ENCODE data around the gene PRKACA.

The PRKACA gene

GRCh38 chr19:14162871-14163297 lies 45.3 kb upstream of the PRKACA start:
- POLR2A ChIA-PET: no interaction called here
- CTCF ChIA-PET: no interaction called here
- no peak for TF ChIP-seq FOXM1 (IDR thresholded peaks at IDR 0.05; ENCODE audit: borderline replicate concordance)
- TF ChIP-seq PKNOX1 (IDR thresholded peaks at IDR 0.05): no peak
- TF ChIP-seq CTBP1 (IDR thresholded peaks at IDR 0.05; ENCODE audit: borderline replicate concordance): no peak
- no peak for TF ChIP-seq SUZ12 (IDR thresholded peaks at IDR 0.05)
- no peak for TF ChIP-seq ELF4 (IDR thresholded peaks at IDR 0.05)
- TF ChIP-seq TARDBP (IDR thresholded peaks at IDR 0.05): no peak
- TF ChIP-seq SP1 (IDR thresholded peaks at IDR 0.05): no peak
- TF ChIP-seq FOXA1 (IDR thresholded peaks at IDR 0.05): no peak
- TF ChIP-seq NFRKB (IDR thresholded peaks at IDR 0.05): no peak
- no peak for TF ChIP-seq FOXK2 (IDR thresholded peaks at IDR 0.05)
- no peak for TF ChIP-seq BHLHE40 (IDR thresholded peaks at IDR 0.05; ENCODE audit: borderline replicate concordance)
- no peak for TF ChIP-seq L3MBTL2 (conservative IDR thresholded peaks at IDR 0.05)
- TF ChIP-seq LEF1 (IDR thresholded peaks at IDR 0.05; ENCODE audit: borderline replicate concordance): no peak
- no peak for TF ChIP-seq ARNT (IDR thresholded peaks at IDR 0.05)
- TF ChIP-seq ZNF384 (IDR thresholded peaks at IDR 0.05): no peak
- DNase-seq (ENCODE audit: extremely low spot score): no peak

- ChIA-PET CTCF (no interaction called here), POLR2A (interaction anchor here (0.8 to 1.2 kb wide), 2 partner anchors 18 to 25 kb away, joined by 3 read pairs; no protein-coding TSS in a partner anchor)
- DNase-seq (ENCODE audit: extremely low spot score): no peak
- TF ChIP-seq ELF4 (IDR thresholded peaks at IDR 0.05) (no peak), HDGF (IDR thresholded peaks at IDR 0.05; ENCODE audit: borderline replicate concordance) (no peak), SUZ12 (IDR thresholded peaks at IDR 0.05) (no peak), FOXK2 (IDR thresholded peaks at IDR 0.05) (no peak), FOXM1 (IDR thresholded peaks at IDR 0.05; ENCODE audit: borderline replicate concordance) (no peak), PKNOX1 (IDR thresholded peaks at IDR 0.05) (no peak), CTBP1 (IDR thresholded peaks at IDR 0.05; ENCODE audit: borderline replicate concordance) (no peak), FOXA1 (IDR thresholded peaks at IDR 0.05) (no peak), NFRKB (IDR thresholded peaks at IDR 0.05) (no peak), ZNF384 (IDR thresholded peaks at IDR 0.05) (no peak), LEF1 (IDR thresholded peaks at IDR 0.05; ENCODE audit: borderline replicate concordance) (no peak)
These were observed 43.7 kb upstream of the PRKACA start for GRCh38 chr19:14161305-14161704.

GRCh38 chr19:14160017-14160703 lies 42.6 kb upstream of the PRKACA start:
- CTCF ChIA-PET: no interaction called here
- DNase-seq (ENCODE audit: extremely low spot score): no peak
- POLR2A ChIA-PET: no interaction called here
- TF ChIP-seq ARNT (IDR thresholded peaks at IDR 0.05) (no peak), PKNOX1 (IDR thresholded peaks at IDR 0.05) (no peak)

GRCh38 chr19:14159059-14159458 lies 41.5 kb upstream of the PRKACA start:
- no peak for DNase-seq (ENCODE audit: extremely low spot score)
- POLR2A ChIA-PET: no interaction called here
- CTCF ChIA-PET: interaction anchor here (0.6 kb wide), 1 partner anchor 189 kb away, joined by 3 read pairs; no protein-coding TSS in a partner anchor
- no peak for TF ChIP-seq HDGF (IDR thresholded peaks at IDR 0.05; ENCODE audit: borderline replicate concordance)
- TF ChIP-seq PKNOX1 (IDR thresholded peaks at IDR 0.05): no peak
- TF ChIP-seq ARNT (IDR thresholded peaks at IDR 0.05): no peak
- TF ChIP-seq FOXM1 (IDR thresholded peaks at IDR 0.05; ENCODE audit: borderline replicate concordance): no peak
- TF ChIP-seq LEF1 (IDR thresholded peaks at IDR 0.05; ENCODE audit: borderline replicate concordance): no peak
- TF ChIP-seq TARDBP (IDR thresholded peaks at IDR 0.05): no peak
- TF ChIP-seq ZNF384 (IDR thresholded peaks at IDR 0.05): no peak
- TF ChIP-seq NFRKB (IDR thresholded peaks at IDR 0.05): no peak
- TF ChIP-seq BHLHE40 (IDR thresholded peaks at IDR 0.05; ENCODE audit: borderline replicate concordance): no peak
- TF ChIP-seq FOXA1 (IDR thresholded peaks at IDR 0.05): no peak
- TF ChIP-seq CTBP1 (IDR thresholded peaks at IDR 0.05; ENCODE audit: borderline replicate concordance): no peak
- no peak for TF ChIP-seq L3MBTL2 (conservative IDR thresholded peaks at IDR 0.05)
- TF ChIP-seq SUZ12 (IDR thresholded peaks at IDR 0.05): no peak
- no peak for TF ChIP-seq SP1 (IDR thresholded peaks at IDR 0.05)
- TF ChIP-seq FOXK2 (IDR thresholded peaks at IDR 0.05): no peak

GRCh38 chr19:14158276-14159023 lies 40.9 kb upstream of the PRKACA start:
- ChIA-PET CTCF (interaction anchor here (0.6 kb wide), 1 partner anchor 189 kb away, joined by 3 read pairs; no protein-coding TSS in a partner anchor), POLR2A (no interaction called here)
- DNase-seq (ENCODE audit: extremely low spot score): no peak
- TF ChIP-seq ELF4 (IDR thresholded peaks at IDR 0.05) (no peak), BHLHE40 (IDR thresholded peaks at IDR 0.05; ENCODE audit: borderline replicate concordance) (no peak), TARDBP (IDR thresholded peaks at IDR 0.05) (no peak), L3MBTL2 (conservative IDR thresholded peaks at IDR 0.05) (no peak), NFRKB (IDR thresholded peaks at IDR 0.05) (no peak), PKNOX1 (IDR thresholded peaks at IDR 0.05) (no peak), CTBP1 (IDR thresholded peaks at IDR 0.05; ENCODE audit: borderline replicate concordance) (no peak), ZNF384 (IDR thresholded peaks at IDR 0.05) (no peak)
